ENCODE data around the gene DNAJB6.

Gene DNAJB6

GRCh38 chr7:157464111-157464970 is 127.5 kb downstream of the DNAJB6 start:
- Histone ChIP-seq H4K5ac (ENCODE audit: low read length) (no peak overlapping the region), H3K27me3 (ENCODE audit: insufficient read depth, low read length, poor library complexity) (no peaks in the 10 kb centered on the region), H3K4me2 (ENCODE audit: low read length) (no peak overlapping the region), H4K8ac (ENCODE audit: low read depth, low read length) (no peak overlapping the region), H3K79me2 (ENCODE audit: control insufficient read depth, insufficient read depth, low read length) (no peaks in the 10 kb centered on the region), H3K9ac (ENCODE audit: low read length) (no peak overlapping the region), H2BK120ac (ENCODE audit: low read depth, low read length) (no peak overlapping the region), H2BK15ac (replicated peaks; ENCODE audit: low read depth) (no peak overlapping the region), H3K4me1 (ENCODE audit: control insufficient read depth, low read depth, low read length) (no peaks in the 10 kb centered on the region), H3K56ac (ENCODE audit: low read length) (no peak overlapping the region), H3K36me3 (ENCODE audit: control insufficient read depth, insufficient read depth, low read length) (no peaks in the 10 kb centered on the region), H2AK5ac (ENCODE audit: low read length) (no peak overlapping the region), H3K79me1 (ENCODE audit: low read length) (no peaks in the 10 kb centered on the region), H3K27ac (ENCODE audit: low read depth, low read length) (no peak overlapping the region), H3K4ac (ENCODE audit: low read depth, low read length) (no peak overlapping the region), H2BK5ac (ENCODE audit: low read length) (no peak overlapping the region), H3K18ac (ENCODE audit: low read length) (no peak overlapping the region), H3K23ac (ENCODE audit: low read length) (no peak overlapping the region), H3K4me3 (ENCODE audit: low read length) (no peak overlapping the region)
- DNase-seq, result no peak
- no CpG with 5 or more reads among the region's 15 CpGs for WGBS (ENCODE audit: extremely low coverage, insufficient coverage, low lambda C conversion rate)

- H3K79me1 ChIP-seq (ENCODE audit: low read length), result no peaks in the 10 kb centered on the region
- no peak overlapping the region for H3K23ac ChIP-seq (ENCODE audit: low read length)
- H3K36me3 ChIP-seq (ENCODE audit: control insufficient read depth, insufficient read depth, low read length), result no peaks in the 10 kb centered on the region
- no peak overlapping the region for H3K27ac ChIP-seq (ENCODE audit: low read depth, low read length)
- no peak overlapping the region for H3K4me3 ChIP-seq (ENCODE audit: low read length)
- no peak overlapping the region for H2BK5ac ChIP-seq (ENCODE audit: low read length)
- H4K5ac ChIP-seq (ENCODE audit: low read length), result no peak overlapping the region
- no peak overlapping the region for H3K4ac ChIP-seq (ENCODE audit: low read depth, low read length)
- no peak overlapping the region for H3K9ac ChIP-seq (ENCODE audit: low read length)
- H2AK5ac ChIP-seq (ENCODE audit: low read length), result no peak overlapping the region
- H3K56ac ChIP-seq (ENCODE audit: low read length), result no peak overlapping the region
- H3K27me3 ChIP-seq (ENCODE audit: insufficient read depth, low read length, poor library complexity), result no peaks in the 10 kb centered on the region
- DNase-seq, result no peak
- H2BK120ac ChIP-seq (ENCODE audit: low read depth, low read length), result no peak overlapping the region
- H3K79me2 ChIP-seq (ENCODE audit: control insufficient read depth, insufficient read depth, low read length), result no peaks in the 10 kb centered on the region
- H2BK15ac ChIP-seq (replicated peaks; ENCODE audit: low read depth), result no peak overlapping the region
- no peaks in the 10 kb centered on the region for H3K4me1 ChIP-seq (ENCODE audit: control insufficient read depth, low read depth, low read length)
- H4K8ac ChIP-seq (ENCODE audit: low read depth, low read length), result no peak overlapping the region
- H3K18ac ChIP-seq (ENCODE audit: low read length), result no peak overlapping the region
- no peak overlapping the region for H3K4me2 ChIP-seq (ENCODE audit: low read length)
- no CpG with 5 or more reads among the region's 30 CpGs for WGBS (ENCODE audit: extremely low coverage, insufficient coverage, low lambda C conversion rate)
Observed at GRCh38 chr7:157464971-157465886, 128.4 kb downstream of the DNAJB6 start.

- Histone ChIP-seq H3K4ac (ENCODE audit: low read depth, low read length) (no peak overlapping the region), H3K4me3 (ENCODE audit: low read length) (no peak overlapping the region)
Observed at GRCh38 chr7:157465891-157466866, 129.4 kb downstream of the DNAJB6 start.

GRCh38 chr7:157466867-157467261 is 130.1 kb downstream of the DNAJB6 start:
- H3K56ac ChIP-seq (ENCODE audit: low read length), result no peak overlapping the region
- no peak overlapping the region for H2BK120ac ChIP-seq (ENCODE audit: low read depth, low read length)

More at GRCh38 chr7:157465891-157466866, 129.4 kb downstream of the DNAJB6 start:
- Histone ChIP-seq H2BK5ac (ENCODE audit: low read length) (no peak overlapping the region), H3K18ac (ENCODE audit: low read length) (no peak overlapping the region), H3K56ac (ENCODE audit: low read length) (no peak overlapping the region), H3K27ac (ENCODE audit: low read depth, low read length) (no peak overlapping the region), H3K36me3 (ENCODE audit: control insufficient read depth, insufficient read depth, low read length) (no peaks in the 10 kb centered on the region), H3K79me1 (ENCODE audit: low read length) (no peaks in the 10 kb centered on the region), H2AK5ac (ENCODE audit: low read length) (no peak overlapping the region), H3K27me3 (ENCODE audit: insufficient read depth, low read length, poor library complexity) (no peaks in the 10 kb centered on the region), H3K4me2 (ENCODE audit: low read length) (no peak overlapping the region), H3K4me1 (ENCODE audit: control insufficient read depth, low read depth, low read length) (no peaks in the 10 kb centered on the region), H2BK120ac (ENCODE audit: low read depth, low read length) (no peak overlapping the region), H3K79me2 (ENCODE audit: control insufficient read depth, insufficient read depth, low read length) (no peaks in the 10 kb centered on the region), H3K23ac (ENCODE audit: low read length) (no peak overlapping the region), H4K5ac (ENCODE audit: low read length) (no peak overlapping the region), H3K9ac (ENCODE audit: low read length) (no peak overlapping the region), H2BK15ac (replicated peaks; ENCODE audit: low read depth) (no peak overlapping the region), H4K8ac (ENCODE audit: low read depth, low read length) (no peak overlapping the region)
- 100% methylated on average over 3 of the region's 41 CpGs for WGBS (ENCODE audit: extremely low coverage, insufficient coverage, low lambda C conversion rate)
- no peak for DNase-seq

More at GRCh38 chr7:157466867-157467261, 130.1 kb downstream of the DNAJB6 start:
- Histone ChIP-seq H2BK5ac (ENCODE audit: low read length) (no peak overlapping the region), H3K4me3 (ENCODE audit: low read length) (no peak overlapping the region), H3K27ac (ENCODE audit: low read depth, low read length) (no peak overlapping the region), H3K4me1 (ENCODE audit: control insufficient read depth, low read depth, low read length) (no peaks in the 10 kb centered on the region), H3K23ac (ENCODE audit: low read length) (no peak overlapping the region), H3K4me2 (ENCODE audit: low read length) (no peak overlapping the region), H3K4ac (ENCODE audit: low read depth, low read length) (no peak overlapping the region), H3K27me3 (ENCODE audit: insufficient read depth, low read length, poor library complexity) (no peaks in the 10 kb centered on the region), H2BK15ac (replicated peaks; ENCODE audit: low read depth) (no peak overlapping the region), H4K5ac (ENCODE audit: low read length) (no peak overlapping the region), H3K79me2 (ENCODE audit: control insufficient read depth, insufficient read depth, low read length) (no peaks in the 10 kb centered on the region), H3K79me1 (ENCODE audit: low read length) (no peaks in the 10 kb centered on the region), H4K8ac (ENCODE audit: low read depth, low read length) (no peak overlapping the region), H3K36me3 (ENCODE audit: control insufficient read depth, insufficient read depth, low read length) (no peaks in the 10 kb centered on the region), H2AK5ac (ENCODE audit: low read length) (no peak overlapping the region), H3K9ac (ENCODE audit: low read length) (no peak overlapping the region), H3K18ac (ENCODE audit: low read length) (no peak overlapping the region)
- no peak for DNase-seq
- WGBS (ENCODE audit: extremely low coverage, insufficient coverage, low lambda C conversion rate), result no CpG with 5 or more reads among the region's 12 CpGs
